H7 (cell line): Measurements from ENCODE around the gene C11orf86. TPM values are rescaled to one million over a fixed set of nuclear protein-coding genes. Genes with fewer than 3 reads are reported as not detected.
A peak's percentile ranks its signal among the peaks of the same experiment; 100 is the strongest.
"Not testable (repeated sequence)": the region's sequence is repeated elsewhere in the genome, so short reads cannot be mapped to it uniquely, and the experiment has no call there.

ENCODE experiments used
- DNase-seq: peaks from one replicate; pipeline ENCODE4 v3.0.0; 2012
- H3K27me3 ChIP-seq: 2 replicates; pipeline ENCODE4 v1.6.0; 2011; ENCODE audit warnings: mild to moderate bottlenecking, low read length; ENCODE audit not compliant: control insufficient read depth, insufficient read depth
- H3K36me3 ChIP-seq: replicated peaks from 2 replicates; pipeline ENCODE4 v1.5.1; 2011; ENCODE audit warnings: low read length; ENCODE audit not compliant: control insufficient read depth, insufficient read depth
- H3K4me3 ChIP-seq: 2 replicates; pipeline ENCODE4 v1.5.1; 2011; ENCODE audit warnings: low read depth, mild to moderate bottlenecking, control low read depth, low read length, moderate library complexity; ENCODE audit not compliant: insufficient read depth
- total RNA-seq: library from RNA; depleted of rRNA; stranded (reverse); fragments of >200 nt; shearing (Covaris generic); gene quantifications from 2 replicates; pipeline ENCODE4 v1.2.3, GENCODE V29; 2014

Gene C11orf86
- total RNA-seq, 1 experiment from 2014 or later: 0.21 TPM

DNA sequence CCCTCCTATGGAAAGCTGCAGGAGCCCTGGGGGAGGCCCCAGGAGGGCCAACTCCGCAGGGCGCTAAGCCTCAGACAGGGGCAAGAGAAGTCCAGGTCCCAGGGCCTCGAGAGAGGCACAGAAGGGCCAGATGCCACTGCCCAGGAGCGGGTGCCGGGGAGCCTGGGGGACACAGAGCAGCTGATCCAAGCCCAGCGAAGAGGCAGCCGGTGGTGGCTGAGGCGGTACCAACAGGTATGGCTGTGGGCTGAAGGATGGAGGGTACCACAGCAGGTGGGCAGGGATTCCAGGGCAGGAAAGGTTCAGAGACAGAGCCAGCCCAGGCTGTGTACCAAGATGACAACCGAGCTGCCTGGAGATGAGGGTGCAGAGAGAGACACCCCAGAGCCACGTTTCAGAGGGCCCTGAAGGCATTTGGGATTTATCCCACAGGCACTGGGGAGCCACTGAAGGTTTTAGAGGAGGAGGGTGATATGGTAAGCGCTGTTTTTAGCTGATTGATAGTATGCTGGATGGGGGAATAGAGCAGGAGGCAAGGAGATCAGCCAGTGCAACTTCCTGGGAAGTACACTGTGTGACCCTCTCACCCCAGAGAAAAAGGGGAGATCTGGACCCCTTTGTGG is 412 bp downstream of the C11orf86 start:
- no peaks in the 10 kb centered on the region for H3K27me3 ChIP-seq
- peak; percentile 65 for DNase-seq
- no peak overlapping the region for H3K4me3 ChIP-seq
- H3K36me3 ChIP-seq: no peaks in the 10 kb centered on the region

DNA sequence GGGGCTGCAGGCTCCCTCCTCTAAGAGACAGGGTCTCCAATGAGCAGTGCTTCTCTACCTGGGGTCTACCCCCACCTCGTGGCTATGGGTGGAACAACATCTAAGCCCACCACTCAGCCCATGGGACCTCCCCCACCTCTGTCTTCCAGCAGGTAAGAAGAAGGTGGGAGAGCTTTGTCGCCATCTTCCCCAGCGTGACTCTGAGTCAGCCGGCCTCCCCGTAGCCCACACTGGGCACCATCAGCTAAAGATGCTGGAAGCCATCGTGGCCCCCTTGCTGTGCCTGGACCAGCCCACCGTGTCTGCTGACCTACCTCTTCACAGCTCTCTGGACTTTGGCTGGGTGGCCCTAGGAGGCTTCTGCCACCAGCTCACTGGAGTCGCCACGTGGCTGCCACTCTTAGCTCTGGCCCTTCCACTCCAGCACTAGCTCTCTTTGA is 944 bp downstream of the C11orf86 start:
- Histone ChIP-seq H3K27me3 (no peaks in the 10 kb centered on the region), H3K4me3 (no peak overlapping the region), H3K36me3 (no peaks in the 10 kb centered on the region)
- peak; percentile 94 for DNase-seq

DNA sequence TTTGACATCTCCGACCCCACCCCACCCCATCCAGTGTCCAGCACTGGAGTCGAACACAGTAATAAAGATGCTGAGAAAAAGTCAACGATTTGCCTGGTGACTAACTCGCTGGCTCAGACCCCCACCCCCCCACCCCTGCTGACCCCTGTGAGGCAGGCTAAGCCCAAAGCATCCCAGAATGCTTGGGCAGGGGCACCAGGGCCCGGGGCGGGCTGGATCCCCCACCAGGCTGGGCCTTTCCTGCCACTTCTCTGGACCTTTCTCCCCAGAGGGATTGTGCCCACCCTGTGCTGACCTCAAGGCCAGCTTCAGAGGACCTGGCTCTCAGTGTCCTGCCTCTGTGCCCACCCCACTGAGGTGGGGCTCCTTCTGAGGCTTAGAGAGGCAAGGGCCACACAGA is 1.8 kb downstream of the C11orf86 start:
- no peak for DNase-seq
- H3K4me3 ChIP-seq: no peak overlapping the region
- no peaks in the 10 kb centered on the region for H3K36me3 ChIP-seq

DNA sequence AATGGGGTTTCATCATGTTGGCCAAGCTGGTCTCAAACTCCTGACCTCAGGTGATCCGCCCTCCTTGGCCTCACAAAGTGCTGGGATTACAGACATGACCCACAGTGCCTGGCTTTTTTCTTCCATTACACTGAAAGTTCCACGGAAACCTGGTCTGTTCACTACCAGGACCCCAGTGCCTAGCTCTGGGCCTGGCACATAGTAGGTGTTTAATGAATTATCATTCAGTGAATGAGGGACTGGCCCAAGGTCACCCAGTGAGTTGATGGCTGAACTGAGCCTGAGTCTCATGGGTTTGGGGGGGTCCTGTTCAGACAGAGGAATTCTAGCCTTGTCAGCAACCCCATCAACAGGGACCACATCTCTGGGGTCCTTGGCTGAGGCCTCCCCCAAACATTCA is 3.1 kb downstream of the C11orf86 start:
- DNase-seq: no peak
- Histone ChIP-seq H3K4me3 (no peak overlapping the region), H3K36me3 (no peaks in the 10 kb centered on the region), H3K27me3 (no peaks in the 10 kb centered on the region)

More for the DNA sequence above, 1.8 kb downstream of the C11orf86 start:
- no peaks in the 10 kb centered on the region for H3K27me3 ChIP-seq

DNA sequence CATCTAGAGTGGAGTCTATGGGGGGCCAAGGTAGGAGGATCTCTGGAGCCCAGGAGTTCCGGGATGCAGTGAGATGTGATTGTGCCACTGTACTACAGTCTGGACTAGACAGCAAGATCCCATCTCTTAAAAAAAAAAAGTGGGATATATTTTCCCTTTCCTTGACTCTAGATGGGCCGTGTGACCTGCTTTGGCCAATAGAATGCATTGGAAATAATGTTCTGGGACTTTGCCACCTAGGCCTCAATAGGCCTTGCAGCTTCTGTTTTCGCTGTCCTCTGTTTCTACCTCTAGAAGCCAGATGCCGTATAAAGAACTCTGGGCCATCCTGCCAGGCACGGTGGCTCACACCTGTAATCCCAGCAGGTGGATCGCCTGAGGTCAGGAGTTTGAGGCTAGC is 3.6 kb downstream of the C11orf86 start:
- Histone ChIP-seq H3K27me3 (no peaks in the 10 kb centered on the region), H3K4me3 (no peak overlapping the region), H3K36me3 (no peaks in the 10 kb centered on the region)
- DNase-seq: no peak

DNA sequence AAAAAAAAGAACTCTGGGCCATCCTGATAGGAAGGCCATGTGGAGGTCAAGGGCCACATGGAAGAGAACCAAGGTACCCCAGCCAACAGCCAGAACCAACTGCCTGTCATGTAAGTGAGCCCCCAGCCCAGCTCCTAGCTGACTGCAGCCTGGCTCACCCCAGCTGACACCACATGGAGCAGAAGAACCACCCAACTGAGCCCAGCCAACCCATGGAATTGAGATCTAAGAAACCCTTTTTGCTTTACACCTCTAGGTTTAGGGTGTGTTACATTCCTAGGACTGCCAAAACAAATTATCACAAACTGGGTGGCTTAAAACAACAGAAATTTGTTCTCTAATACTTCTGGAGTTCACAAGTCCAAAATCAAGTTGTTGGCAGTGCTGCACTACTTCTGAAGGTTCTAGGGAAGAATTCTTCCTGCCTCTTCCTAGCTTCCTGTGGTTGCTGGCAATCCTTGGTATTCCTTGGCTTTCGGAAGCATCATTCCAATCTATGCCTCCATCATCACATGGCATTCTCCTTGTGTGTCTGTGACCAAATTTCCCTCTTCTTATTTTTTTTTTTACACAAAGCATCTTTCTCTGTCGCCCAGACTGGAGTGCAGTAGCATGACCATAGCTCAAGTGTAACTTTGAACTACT is 4.4 kb downstream of the C11orf86 start:
- H3K27me3 ChIP-seq: no peaks in the 10 kb centered on the region
- no peaks in the 10 kb centered on the region for H3K36me3 ChIP-seq
- no peak overlapping the region for H3K4me3 ChIP-seq
- DNase-seq: no peak

DNA sequence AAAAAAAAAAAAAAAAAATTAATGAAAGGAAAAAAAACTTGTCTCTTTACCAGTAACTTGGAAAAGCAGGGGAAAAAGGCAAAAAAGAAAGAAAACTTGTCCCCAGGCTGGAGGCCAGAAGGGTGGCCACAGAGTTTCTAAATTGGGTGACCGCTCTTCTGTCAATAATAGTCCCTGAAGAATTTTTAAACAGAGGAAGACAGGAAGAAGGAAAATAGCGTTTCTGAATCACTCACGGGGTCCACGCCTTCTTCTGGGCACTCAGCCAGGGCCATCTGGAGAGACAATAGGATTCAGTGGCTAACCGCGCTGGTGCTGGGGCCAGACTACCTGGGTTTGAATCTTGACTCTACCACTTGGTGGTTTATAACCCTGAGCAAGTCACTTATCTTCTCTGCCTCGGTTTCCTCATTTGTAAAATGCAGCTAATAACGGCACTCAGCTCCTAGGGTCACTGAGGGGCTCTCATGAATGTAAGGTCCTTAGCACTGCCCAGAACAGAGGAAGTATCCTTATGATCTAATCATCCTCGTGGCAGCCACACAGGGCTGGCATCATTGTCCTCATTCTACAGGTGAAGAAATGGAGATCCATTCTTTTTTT is 7.0 kb downstream of the C11orf86 start:
- no peak overlapping the region for H3K4me3 ChIP-seq
- H3K27me3 ChIP-seq: no peaks in the 10 kb centered on the region
- no peaks in the 10 kb centered on the region for H3K36me3 ChIP-seq
- DNase-seq: no peak

DNA sequence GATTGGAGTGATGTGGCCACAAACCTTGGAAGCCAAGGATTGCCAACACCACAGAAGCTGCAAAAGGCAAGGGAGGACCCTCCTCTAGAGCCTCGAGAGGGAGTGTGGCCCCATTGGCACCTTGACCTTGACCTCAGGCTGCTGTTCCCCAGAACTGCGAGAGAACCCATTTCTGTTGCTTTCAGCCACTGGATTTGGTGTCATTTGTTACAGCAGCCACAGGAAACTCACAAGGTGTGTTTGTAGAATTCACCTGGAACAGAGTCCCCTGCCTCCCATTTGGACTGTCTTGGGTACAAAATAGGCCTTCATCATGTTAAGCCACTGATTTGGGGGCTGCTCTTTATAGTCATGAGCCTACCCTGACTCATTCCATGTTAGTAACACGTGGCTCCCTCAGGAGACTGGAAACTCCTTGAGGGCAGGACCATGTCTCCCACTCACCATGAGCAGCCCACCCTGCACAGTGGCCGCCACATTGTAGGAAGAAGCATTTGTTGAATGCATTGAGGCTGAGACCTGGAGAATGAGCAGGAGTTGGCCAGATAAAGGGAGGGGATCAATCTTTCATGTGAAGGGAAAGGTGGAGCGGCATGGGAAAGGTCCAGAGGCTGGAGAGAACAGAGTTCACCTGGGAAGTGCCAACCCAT is 8.3 kb downstream of the C11orf86 start:
- H3K27me3 ChIP-seq: no peaks in the 10 kb centered on the region
- H3K4me3 ChIP-seq: no peak overlapping the region
- no peaks in the 10 kb centered on the region for H3K36me3 ChIP-seq
- no peak for DNase-seq

DNA sequence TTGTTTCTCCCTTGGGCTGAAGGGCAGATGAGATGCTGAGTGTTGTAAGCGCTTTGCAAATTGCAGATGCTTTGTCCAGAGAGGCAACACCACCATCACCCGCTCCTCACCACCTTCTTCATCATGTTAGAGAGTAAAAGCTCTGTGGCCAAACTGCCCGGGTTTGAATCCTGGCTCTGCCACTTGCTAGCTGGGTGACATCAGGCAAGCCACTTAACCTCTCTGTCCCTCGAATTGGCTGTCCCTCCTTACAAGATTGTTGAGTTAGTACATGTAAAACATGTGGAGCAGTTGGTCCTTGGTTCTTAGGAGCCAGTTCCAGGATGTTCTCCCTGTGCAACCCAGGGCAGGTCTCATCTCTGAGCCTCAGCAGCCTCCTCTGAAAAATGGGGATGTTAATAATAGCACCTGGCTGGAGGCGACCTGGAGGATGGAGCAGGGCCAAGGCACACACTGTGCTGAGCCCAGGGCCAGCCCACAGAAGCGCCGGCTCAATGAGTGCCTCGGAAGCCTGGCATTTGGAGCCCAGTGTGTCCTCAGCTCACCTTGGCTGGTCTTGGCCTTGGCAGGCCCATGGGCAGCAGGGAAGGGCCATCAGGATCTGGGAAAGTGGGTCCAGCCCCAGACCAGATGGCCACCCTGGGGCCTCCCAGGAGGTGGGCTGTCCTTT is 10.5 kb downstream of the C11orf86 start:
- peak; percentile 35 for DNase-seq
- H3K27me3 ChIP-seq: no peaks in the 10 kb centered on the region
- no peak overlapping the region for H3K4me3 ChIP-seq
- no peaks in the 10 kb centered on the region for H3K36me3 ChIP-seq

DNA sequence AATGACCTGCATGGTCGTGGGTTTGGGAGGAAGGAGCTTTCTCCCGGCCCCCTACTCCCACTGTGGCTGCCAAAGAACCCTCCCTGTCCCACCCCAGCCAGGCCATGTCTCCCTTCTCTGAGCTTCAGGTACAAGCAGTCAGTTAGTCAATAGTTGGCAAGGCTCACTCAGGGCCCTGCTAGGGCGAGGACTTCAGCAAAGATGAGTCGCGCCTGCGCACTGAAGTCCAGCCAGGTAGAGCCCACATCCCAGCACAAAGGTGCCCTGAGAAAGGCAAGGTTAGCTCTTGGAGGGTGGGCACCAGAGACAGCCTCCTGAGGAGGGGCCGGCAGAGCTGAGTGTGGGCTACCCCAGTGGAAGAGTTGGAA is 11.1 kb downstream of the C11orf86 start:
- H3K4me3 ChIP-seq: no peak overlapping the region
- no peaks in the 10 kb centered on the region for H3K36me3 ChIP-seq
- H3K27me3 ChIP-seq: no peaks in the 10 kb centered on the region
- peak; percentile 36 for DNase-seq

DNA sequence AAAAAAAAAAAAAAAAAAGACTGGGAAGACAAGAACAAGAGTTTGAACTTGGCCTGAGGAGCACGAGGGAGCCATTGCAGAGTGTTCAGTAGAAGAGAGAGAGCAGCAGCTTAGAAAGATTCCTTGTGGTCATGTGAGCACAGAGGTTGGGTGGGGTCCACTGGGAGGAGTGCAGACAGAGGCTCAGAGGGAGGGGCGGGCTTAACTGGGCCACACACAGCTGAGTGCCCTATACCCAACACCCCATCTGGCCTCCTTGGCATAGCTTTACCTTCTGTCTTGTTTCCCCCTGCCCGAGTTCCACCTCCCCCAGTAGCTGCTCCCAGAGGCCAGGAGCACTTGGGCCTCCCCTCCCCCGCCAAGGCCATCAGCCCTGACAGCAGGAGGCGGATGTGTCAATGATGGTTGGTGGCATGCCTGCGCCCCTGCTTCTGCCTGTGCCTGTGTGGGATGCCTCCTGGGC is 12.1 kb downstream of the C11orf86 start:
- H3K4me3 ChIP-seq: no peak overlapping the region
- peak; percentile 80 for DNase-seq
- no peaks in the 10 kb centered on the region for H3K27me3 ChIP-seq

DNA sequence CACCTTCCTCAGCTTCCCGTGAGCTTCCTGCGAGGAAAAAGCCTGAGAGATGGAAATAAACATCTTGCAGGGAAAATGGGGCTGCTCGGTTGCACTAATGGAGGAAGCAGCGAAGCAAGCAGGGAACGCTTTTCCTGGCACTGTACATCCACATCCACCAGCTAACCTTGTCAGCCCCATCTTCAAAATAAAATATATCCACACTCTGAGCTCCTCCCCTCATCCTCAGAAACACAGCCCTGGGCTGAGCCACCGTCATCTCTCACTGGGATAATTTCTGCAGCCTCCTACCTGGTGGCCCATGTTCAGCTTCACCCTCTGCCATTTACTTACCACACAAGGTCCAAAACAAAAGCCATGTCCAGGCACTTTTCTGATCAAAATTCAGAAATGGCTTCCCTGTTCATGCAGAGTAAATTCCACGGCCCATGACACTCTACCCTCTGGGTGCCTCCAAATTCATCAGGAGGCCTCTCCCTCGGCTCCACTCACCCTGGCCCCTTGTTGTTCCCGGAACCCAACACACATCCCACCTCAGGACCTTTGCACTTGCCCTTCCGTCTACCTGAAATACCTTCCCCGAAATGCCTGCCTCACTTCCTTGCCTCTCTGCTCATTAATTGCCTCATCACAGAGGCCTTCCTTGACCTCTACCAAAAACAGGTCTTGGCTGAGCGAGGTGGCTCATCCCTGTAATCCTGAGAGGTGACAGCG is 13.0 kb downstream of the C11orf86 start:
- no peaks in the 10 kb centered on the region for H3K27me3 ChIP-seq
- no peaks in the 10 kb centered on the region for H3K36me3 ChIP-seq
- peak; percentile 34 for DNase-seq
- H3K4me3 ChIP-seq: no peak overlapping the region

More for the DNA sequence above, 12.1 kb downstream of the C11orf86 start:
- H3K36me3 ChIP-seq: no peaks in the 10 kb centered on the region

DNA sequence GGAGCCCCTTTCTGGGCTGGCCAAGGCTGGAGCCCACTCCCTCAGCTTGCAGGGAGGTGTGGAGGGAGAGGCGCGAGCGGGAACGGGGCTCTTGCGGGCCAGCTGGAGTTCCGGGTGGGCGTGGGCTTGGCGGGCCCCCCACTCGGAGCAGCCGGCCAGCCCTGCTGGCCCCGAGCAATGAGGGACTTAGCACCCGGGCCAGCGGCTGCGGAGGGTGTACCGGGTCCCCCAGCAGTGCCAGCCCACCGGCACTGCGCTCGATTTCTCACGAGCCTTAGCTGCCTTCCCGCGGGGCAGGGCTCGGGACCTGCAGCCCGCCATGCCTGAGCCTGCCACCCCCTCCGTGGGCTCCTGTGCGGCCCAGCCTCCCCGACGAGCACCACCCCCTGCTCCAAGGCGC is 13.6 kb downstream of the C11orf86 start:
- DNase-seq: not testable (repeated sequence)

DNA sequence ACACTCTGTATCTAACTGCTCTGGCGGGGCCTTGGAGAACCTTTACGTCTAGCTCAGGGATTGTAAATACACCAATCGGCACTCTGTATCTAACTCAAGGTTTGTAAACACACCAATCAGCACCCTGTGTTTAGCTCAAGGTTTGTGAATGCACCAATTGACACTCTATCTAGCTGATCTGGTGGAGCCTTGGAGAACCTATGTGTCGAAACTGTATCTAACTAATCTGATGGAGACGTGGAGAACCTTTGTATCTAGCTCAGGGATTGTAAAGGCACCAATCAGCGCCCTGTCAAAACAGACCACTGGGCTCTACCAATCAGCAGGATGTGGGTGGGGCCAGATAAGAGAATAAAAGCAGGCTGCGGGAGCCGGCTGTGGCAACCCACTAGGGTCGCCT is 14.3 kb downstream of the C11orf86 start:
- DNase-seq, H3K27me3 ChIP-seq, H3K4me3 ChIP-seq, H3K36me3 ChIP-seq: not testable (repeated sequence)

More for the DNA sequence above, 13.6 kb downstream of the C11orf86 start:
- not testable (repeated sequence) for H3K36me3 ChIP-seq, H3K4me3 ChIP-seq, H3K27me3 ChIP-seq
